ENCODE data around the gene KLRF2.
"Not testable (repeated sequence)": the region's sequence is repeated elsewhere in the genome, so short reads cannot be mapped to it uniquely, and the experiment has no call there.

KLRF2 gene

DNA sequence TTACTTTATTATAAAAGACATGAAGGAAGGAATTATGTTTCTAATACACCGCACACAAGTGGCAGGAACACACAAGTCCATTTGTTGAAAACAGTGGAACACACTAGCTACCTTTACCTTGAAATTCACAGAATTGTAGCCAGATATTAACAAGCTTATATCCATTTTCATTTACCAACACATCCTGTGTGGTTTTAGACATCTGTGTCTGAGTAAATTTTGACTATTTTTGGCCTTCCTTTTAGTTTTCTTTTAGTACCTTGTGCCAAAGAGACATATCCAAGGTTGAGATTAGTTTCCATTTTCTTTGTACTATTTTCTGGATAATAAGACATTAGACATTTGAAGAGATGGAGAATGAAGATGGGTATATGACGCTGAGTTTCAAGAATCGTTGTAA, at the start of gene KLRF2:
Gene KLRF2, plus strand, starts transcription at position 244 of the 400 bp plus-strand sequence. Its CDS starts 107 bp downstream, at position 351.
- DNase-seq (ENCODE audit: low read depth in 2 of 2), result no peak

DNA sequence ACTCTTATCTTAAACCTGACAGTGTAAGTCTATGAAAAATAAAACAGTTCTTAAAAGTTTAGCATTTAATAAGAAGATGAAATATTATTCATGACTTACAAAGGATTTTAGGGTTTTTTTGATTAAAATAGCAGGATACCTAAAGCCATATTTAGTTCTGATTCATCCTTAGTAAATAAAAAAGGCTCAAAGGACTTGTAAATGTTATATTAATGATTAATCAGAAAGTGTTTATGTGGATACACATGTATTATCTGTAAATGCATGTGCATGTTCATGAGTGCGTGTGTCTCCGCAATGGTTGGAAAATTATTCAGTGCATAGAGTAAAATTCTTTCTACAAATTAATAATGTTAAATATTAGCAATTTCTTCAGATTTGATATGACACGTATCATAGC, 49.6 kb upstream of the KLRF2 start:
- DNase-seq (ENCODE audit: low read depth in 2 of 2), result no peak

DNA sequence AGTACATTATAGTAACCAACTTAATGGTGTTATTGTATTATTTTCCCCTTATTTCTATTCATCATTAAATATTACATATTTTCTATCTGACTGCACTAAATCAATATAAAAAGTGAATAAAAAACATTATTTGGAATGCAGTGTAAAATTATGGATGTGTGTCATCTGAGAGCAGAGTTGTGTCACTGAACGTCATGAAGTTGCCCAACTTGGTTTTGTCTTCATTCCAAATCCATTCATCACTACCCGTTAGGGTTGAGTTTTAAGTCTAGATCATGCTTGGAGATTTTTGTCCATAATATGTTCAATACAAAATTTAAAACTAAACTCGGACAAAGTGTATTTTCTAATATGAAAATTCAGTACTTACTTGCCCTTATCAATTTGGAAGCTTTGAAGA, 37.9 kb upstream of the KLRF2 start:
- DNase-seq (ENCODE audit: low read depth in 2 of 2), result no peak

GRCh38 chr12:9848899-9849298, 32.4 kb upstream of the KLRF2 start:
- no peak for DNase-seq (ENCODE audit: low read depth in 2 of 2)

- no peak for DNase-seq (ENCODE audit: low read depth in 2 of 2)
These were observed 30.2 kb upstream of the KLRF2 start for GRCh38 chr12:9851050-9851449.

GRCh38 chr12:9851927-9852326, 29.4 kb upstream of the KLRF2 start:
- DNase-seq (ENCODE audit: low read depth in 2 of 2), result no peak

GRCh38 chr12:9856151-9856550, 25.1 kb upstream of the KLRF2 start:
- no peak for DNase-seq (ENCODE audit: low read depth in 2 of 2)

GRCh38 chr12:9856894-9857293, 24.4 kb upstream of the KLRF2 start:
- no peak for DNase-seq (ENCODE audit: low read depth in 2 of 2)

DNA sequence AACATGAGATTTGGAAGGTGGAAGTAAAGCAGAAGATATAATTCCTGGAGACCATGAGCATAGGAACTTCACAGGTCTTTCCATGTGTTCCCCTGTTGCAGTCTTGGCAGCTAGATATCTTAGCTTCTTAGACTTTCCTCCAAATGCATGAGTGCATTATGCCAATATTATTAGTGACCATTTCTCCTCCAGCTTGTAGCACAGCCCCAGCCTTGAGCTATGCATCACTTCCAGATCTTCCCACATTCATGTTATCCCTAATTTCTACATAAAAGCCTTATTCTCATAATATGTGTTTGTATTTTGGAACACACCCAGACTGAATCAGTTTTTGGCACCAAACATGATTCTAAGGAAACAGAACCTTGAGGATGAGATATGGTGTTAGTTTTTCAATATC, 23.2 kb upstream of the KLRF2 start:
- DNase-seq (ENCODE audit: low read depth in 2 of 2), result no peak

- DNase-seq (ENCODE audit: low read depth in 2 of 2), result no peak
These were observed 16.2 kb upstream of the KLRF2 start for GRCh38 chr12:9864913-9865675.

GRCh38 chr12:9866860-9867269, 14.4 kb upstream of the KLRF2 start:
- no peak for DNase-seq (ENCODE audit: low read depth in 2 of 2)

DNA sequence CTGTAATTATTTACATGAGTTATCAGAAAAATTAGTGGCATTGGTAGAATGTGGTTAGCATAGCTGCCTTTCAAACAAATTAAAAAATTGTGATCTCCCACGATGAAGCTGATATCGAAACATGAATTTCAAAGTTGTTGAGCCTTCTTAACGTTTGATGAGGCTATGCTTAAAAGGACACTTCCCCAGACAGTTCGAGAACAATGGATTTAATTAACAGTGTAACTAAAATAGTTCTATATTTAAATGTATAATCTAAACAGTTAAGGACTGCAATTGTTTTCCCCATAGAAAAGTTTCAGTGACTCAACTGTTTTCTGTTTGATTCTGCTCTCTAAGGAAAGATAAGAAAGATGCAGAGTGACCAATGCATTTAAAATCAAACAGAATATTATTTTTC, 13.8 kb upstream of the KLRF2 start:
- DNase-seq (ENCODE audit: low read depth in 2 of 2), result no peak

- no peak for DNase-seq (ENCODE audit: low read depth in 2 of 2)
These were observed 12.9 kb upstream of the KLRF2 start for GRCh38 chr12:9868311-9868801.

DNA sequence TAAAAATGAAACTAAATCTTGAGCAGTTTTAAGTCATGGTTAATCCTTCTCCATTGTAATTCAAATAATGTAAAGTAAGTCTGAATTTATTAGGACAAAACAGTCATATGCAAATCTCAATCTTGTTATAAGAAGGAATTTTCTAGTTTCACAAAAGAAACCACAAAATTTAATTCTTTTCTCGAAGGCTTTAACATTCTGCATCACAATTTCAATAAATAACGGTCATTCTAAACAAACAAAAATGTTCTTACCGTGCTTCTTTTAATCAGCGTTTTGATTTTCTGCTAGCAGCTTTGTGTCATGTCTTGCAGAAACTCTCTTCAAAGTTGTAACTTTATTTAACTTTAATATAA, 12.4 kb upstream of the KLRF2 start:
- DNase-seq (ENCODE audit: low read depth in 2 of 2), result no peak

DNA sequence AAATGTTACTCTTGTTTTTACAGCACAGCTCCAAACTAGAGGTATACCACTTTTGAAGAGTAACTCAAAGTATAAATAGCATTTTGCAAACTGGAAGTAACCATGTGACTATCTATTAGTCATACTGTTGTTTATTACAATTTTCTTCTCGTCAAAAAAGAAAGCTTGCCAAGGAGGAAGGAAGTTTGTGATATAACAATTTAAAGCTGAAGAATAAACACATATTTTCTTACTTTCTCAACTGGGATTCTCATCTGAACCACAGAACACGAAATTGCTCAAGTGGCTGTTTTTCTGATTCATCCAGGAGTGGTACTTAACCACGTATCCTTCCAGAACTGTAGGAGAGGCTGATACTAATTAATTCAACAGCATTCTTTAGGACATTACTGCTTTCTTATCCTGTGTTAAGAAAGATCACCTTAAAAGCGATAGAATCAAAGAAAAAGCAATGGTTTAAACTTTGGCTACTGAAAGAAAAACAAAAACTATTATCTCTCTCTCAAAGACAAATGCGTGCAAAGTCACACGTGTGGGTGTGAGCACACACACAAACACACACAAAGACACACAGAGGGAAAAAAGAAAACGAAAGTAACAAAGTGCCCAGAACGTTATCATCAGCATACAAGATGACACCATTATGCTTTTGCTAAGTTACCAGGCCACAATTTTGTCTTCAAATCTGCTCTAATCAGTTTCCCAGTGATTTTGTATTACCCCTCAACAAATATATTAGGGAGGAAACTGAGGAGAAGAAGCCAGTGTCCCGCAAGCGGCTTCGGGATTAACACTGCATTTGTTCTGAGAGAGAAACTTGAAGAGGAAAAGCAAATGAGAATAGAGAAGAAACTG, 11.8 kb upstream of the KLRF2 start, which contains the start of gene CLEC2B:
Gene CLEC2B, minus strand, starts transcription at position 48 of the 855 bp plus-strand sequence.
- no peak for DNase-seq (ENCODE audit: low read depth in 2 of 2)

DNA sequence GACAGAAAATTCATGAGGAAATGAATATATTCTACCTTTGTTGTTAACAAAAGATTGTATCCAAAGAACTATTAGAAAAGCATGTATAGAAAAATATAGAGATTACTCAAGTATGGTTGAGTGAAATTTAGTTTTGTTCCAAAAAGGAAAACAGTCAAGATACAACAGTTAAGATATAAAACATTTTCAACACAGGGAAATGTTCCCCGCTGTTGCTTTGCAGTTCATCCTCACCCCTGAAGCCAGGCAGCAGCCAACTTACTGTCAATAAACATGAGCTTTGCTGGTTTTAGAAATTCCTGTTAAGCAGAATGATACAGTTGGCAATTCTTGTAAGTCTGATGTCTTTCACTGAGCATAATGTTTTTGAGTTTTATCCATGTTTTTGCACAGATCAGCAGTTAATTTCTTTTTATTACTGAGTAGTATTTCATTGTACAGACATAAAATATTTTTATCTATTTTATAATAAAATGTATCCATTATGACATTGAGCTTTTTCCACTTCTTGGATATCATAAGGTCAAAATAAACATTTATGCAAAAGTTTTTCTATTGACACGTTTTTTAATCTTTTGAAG, 10.9 kb upstream of the KLRF2 start:
- DNase-seq (ENCODE audit: low read depth in 2 of 2), result no peak

DNA sequence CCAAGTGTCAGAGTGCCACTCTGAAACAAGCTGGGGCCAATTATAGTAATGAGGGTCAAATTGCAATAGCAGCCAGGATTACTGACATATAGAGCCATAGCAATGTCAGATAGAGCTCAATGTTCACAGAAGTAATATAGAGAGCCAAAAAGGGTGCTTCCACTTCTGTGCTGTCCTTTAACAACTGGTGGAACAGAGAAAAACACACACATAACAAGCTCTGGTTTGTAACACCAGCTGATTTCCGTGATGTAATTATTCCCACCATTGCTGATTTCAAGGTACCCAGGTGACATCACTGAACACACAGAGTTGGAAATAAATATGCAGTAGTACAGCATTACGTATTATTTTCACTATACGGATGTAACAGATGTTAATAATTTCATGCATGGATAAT, 9.1 kb upstream of the KLRF2 start:
- no peak for DNase-seq (ENCODE audit: low read depth in 2 of 2)

GRCh38 chr12:9872742-9873141, 8.5 kb upstream of the KLRF2 start:
- DNase-seq (ENCODE audit: low read depth in 2 of 2), result no peak

GRCh38 chr12:9876120-9876519, 5.2 kb upstream of the KLRF2 start:
- DNase-seq (ENCODE audit: low read depth in 2 of 2), result not testable (repeated sequence)

DNA sequence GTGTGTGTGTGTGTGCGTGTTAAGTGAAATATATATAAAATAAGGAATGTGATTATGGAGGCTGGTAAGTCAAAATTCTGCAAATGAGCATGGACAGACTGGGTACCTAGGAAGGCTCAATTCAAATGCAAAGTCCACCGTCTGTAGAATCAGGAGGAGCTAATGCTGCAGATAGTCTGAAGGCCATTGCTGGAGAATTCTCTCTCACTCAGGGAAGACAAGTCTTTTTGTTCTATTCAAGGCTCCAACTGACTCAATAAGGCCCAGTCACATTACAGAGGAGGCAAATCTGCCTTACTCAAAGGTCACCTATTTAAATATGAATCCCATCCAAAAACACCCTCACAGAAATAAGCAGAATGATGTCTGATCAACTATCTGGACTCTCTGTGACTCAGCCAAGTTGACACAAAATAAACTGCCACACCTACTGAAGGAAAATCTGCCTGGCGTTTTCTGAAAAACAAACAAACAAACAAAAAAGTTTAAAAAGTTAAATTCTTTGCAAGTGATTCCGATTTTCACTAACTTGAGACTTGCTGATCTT, 684 bp upstream of the KLRF2 start:
- DNase-seq (ENCODE audit: low read depth in 2 of 2), result no peak

GRCh38 chr12:9881988-9882387, 699 bp downstream of the KLRF2 start:
- no peak for DNase-seq (ENCODE audit: low read depth in 2 of 2)

DNA sequence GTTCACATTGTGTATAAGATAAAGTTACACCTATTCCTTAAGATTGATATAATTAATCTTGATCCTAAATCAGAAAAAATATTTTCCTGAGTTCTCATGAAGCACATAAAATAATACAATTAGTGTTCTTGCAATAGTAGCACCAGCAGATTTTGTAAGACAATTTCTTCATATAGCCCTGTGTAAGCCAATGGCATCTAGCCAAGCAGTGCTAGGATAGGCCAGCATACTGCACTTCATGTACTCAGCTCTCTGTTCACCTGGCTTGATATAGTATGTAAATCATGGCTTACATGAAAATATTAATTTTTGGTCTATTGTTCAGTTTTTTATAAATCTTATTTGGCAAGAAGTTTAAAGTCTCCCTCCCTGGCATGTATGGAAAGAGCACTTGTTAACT, 1.9 kb downstream of the KLRF2 start:
- no peak for DNase-seq (ENCODE audit: low read depth in 2 of 2)

All from stimulated activated CD8-positive, alpha-beta memory T cell treated with anti-CD3 and anti-CD28 coated beads, Interleukin-2, amount 100 ng/mL, for 48 hours (primary cell).